GM12864 (cell line): ENCODE measurements around the gene AMPD2.
"Not testable (repeated sequence)": the region's sequence is repeated elsewhere in the genome, so short reads cannot be mapped to it uniquely, and the experiment has no call there.

Source experiments
- DNase-seq: peaks from one replicate; pipeline ENCODE4 v3.0.0-alpha.2; 2011; ENCODE audit warnings: low read depth
- H3K4me3 ChIP-seq: 2 replicates; pipeline ENCODE4 v1.5.1; 2011; ENCODE audit warnings: mild to moderate bottlenecking, low read depth, low read length, control low read depth
- CTCF ChIP-seq: IDR thresholded peaks from 2 replicates; pipeline ENCODE4 v1.5.1; 2011; ENCODE audit warnings: low read depth, mild to moderate bottlenecking, moderate library complexity, low read length, control low read depth, inconsistent platforms; ENCODE audit errors: missing control alignments

Gene AMPD2

GRCh38 chr1:109657395-109657794 lies 37.8 kb downstream of the AMPD2 start:
- no peak for DNase-seq
- H3K4me3 ChIP-seq, result no peak overlapping the region
- TF ChIP-seq CTCF, result no peak

GRCh38 chr1:109657970-109658369 lies 38.3 kb downstream of the AMPD2 start:
- TF ChIP-seq CTCF, result no peak
- no peak overlapping the region for H3K4me3 ChIP-seq
- no peak for DNase-seq

GRCh38 chr1:109658533-109659042 lies 39.0 kb downstream of the AMPD2 start:
- no peak for TF ChIP-seq CTCF
- H3K4me3 ChIP-seq, result no peak overlapping the region
- no peak for DNase-seq

GRCh38 chr1:109659145-109659544 lies 39.5 kb downstream of the AMPD2 start:
- no peak for DNase-seq
- H3K4me3 ChIP-seq, result no peak overlapping the region
- TF ChIP-seq CTCF, result no peak

- no peak for DNase-seq
- TF ChIP-seq CTCF, result no peak
- no peak overlapping the region for H3K4me3 ChIP-seq
Measured at GRCh38 chr1:109659997-109660690, 40.5 kb downstream of the AMPD2 start.

GRCh38 chr1:109660691-109661026 lies 41.0 kb downstream of the AMPD2 start:
- not testable (repeated sequence) for DNase-seq, H3K4me3 ChIP-seq

- no peak overlapping the region for H3K4me3 ChIP-seq
- TF ChIP-seq CTCF, result no peak
- DNase-seq, result no peak
Measured at GRCh38 chr1:109661391-109661790, 41.8 kb downstream of the AMPD2 start.

- no peak for DNase-seq
- TF ChIP-seq CTCF, result no peak
Measured at GRCh38 chr1:109664671-109665070, 45.0 kb downstream of the AMPD2 start.

More at GRCh38 chr1:109664671-109665070, 45.0 kb downstream of the AMPD2 start:
- no peak overlapping the region for H3K4me3 ChIP-seq
